ENCODE results near the gene ACOT12. TPM values are rescaled to one million over a fixed set of nuclear protein-coding genes. Genes with fewer than 3 reads are reported as not detected.
A peak's percentile ranks its signal among the peaks of the same experiment; 100 is the strongest.

ACOT12 gene
- total and polyA plus RNA-seq, 9 of the 15 experiments (the other 6 are each of a cell fraction or from before 2014, with no cell fraction given): 0.03 TPM; not detected in 8

GRCh38 chr5:81301271-81302015, 92.5 kb downstream of the ACOT12 start, which contains the start of gene ZCCHC9 (continued):
- no peak for TF ChIP-seq COPS2 (conservative IDR thresholded peaks at IDR 0.05)
- no peak for TF ChIP-seq HNRNPH1 (optimal IDR thresholded peaks at IDR 0.05; ENCODE audit: low read depth, low read length)
- TF ChIP-seq TAF7 (tag; IDR thresholded peaks at IDR 0.05): no peak; the same call in none of the 2 replicates
- no peak for TF ChIP-seq CCNT2 (IDR thresholded peaks at IDR 0.05; ENCODE audit: borderline replicate concordance, extremely low read depth, insufficient read length, low read depth, low read length)
- peak; percentile 95 for TF ChIP-seq EGR1 (conservative IDR thresholded peaks at IDR 0.05)
- no peak for TF ChIP-seq LEF1 (IDR thresholded peaks at IDR 0.05)
- peak; percentile 83 for TF ChIP-seq TAF9B (IDR thresholded peaks at IDR 0.05; ENCODE audit: partially characterized antibody)
- TF ChIP-seq CC2D1A (IDR thresholded peaks at IDR 0.05): no peak
- TF ChIP-seq NR1H2 (CRISPR knock-in tag; IDR thresholded peaks at IDR 0.05): no peak
- no peak for TF ChIP-seq ZNF175 (CRISPR knock-in tag; IDR thresholded peaks at IDR 0.05; ENCODE audit: low read depth)
- 0 out of 2 replicates have a peak, but pooled peaks have one; percentile 13 for TF ChIP-seq TOE1 (IDR thresholded peaks at IDR 0.05; ENCODE audit: borderline replicate concordance)
- TF ChIP-seq TOE1 (CRISPR knock-in tag; IDR thresholded peaks at IDR 0.05; ENCODE audit: borderline replicate concordance, low read depth): no peak
- TF ChIP-seq HNRNPUL1 (IDR thresholded peaks at IDR 0.05; ENCODE audit: low read length): no peak
- peak in 1 of 3 experiments; percentile 70; a peak in 3 of 6 replicates for TF ChIP-seq ZBTB11 (CRISPR knock-in tag; IDR thresholded peaks at IDR 0.05)
- TF ChIP-seq AFF4 (CRISPR knock-in tag; IDR thresholded peaks at IDR 0.05): no peak; the same call in 1 of the 2 replicates
- TF ChIP-seq PBX2 (CRISPR knock-in tag; IDR thresholded peaks at IDR 0.05; ENCODE audit: low read depth): no peak
- TF ChIP-seq PBX2 (tag; conservative IDR thresholded peaks at IDR 0.05; ENCODE audit: low read depth): no peak
- TF ChIP-seq STAT5B (CRISPR knock-in tag; IDR thresholded peaks at IDR 0.05): no peak

Data from K562 (cell line).